Measurements from ENCODE around the gene NR1D2.
"Not testable (repeated sequence)": the region's sequence is repeated elsewhere in the genome, so short reads cannot be mapped to it uniquely, and the experiment has no call there.

The NR1D2 gene

DNA sequence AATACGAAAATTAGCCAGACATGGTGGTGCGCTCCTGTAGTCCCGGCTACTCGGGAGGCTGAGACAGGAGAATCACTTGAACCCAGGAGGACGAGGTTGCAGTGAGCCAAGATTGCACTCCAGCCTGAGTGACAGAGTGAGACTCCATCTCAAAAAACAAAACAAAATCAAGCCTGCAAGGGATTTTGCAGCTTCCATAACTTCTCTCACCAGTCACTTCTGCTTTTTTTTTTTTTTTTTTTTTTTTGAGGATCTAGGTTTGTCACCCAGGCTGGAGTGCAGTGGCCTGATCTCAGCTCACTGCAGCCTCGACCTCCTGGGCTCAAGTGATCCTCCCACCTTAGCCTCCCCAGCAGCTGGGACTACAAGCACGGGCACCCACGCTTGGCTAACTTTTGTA is 65.7 kb downstream of the NR1D2 start:
- DNase-seq, result not testable (repeated sequence)

DNA sequence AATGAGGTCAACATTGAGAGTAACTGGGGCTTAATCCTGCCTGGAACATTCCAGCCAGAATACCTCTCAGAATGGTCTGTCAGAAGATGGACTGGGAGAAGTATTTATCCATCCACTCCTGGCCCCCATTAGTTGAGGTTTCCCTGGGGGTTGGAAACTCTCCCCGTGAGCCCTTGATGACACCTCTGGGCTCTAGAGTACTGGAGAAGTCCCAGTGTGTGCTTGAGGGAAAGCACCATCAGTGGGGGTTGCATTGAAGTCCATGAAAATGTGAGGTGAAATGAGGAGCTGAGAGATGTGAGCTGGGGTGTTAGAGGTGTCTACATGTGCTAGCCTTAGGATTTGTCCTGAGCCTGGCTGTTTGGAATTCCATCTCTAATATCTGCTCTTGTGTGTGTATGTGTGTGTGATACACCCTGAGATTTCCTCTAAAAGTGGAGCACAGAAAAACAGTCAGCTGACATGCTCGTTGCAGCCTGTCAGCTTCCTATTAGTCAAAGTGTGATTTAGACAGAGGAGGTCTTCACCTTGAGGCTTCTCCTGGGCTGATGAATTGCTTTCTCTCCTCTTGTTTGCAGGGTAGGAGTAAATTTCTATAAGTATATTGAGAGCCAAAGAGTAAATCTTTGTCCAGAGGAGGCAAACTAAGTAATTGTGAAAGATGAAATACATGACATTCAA is 67.6 kb downstream of the NR1D2 start:
- no peak for DNase-seq

- DNase-seq, result peak; percentile 85
Measured at GRCh38 chr3:24017305-24017704, 72.2 kb downstream of the NR1D2 start.

DNA sequence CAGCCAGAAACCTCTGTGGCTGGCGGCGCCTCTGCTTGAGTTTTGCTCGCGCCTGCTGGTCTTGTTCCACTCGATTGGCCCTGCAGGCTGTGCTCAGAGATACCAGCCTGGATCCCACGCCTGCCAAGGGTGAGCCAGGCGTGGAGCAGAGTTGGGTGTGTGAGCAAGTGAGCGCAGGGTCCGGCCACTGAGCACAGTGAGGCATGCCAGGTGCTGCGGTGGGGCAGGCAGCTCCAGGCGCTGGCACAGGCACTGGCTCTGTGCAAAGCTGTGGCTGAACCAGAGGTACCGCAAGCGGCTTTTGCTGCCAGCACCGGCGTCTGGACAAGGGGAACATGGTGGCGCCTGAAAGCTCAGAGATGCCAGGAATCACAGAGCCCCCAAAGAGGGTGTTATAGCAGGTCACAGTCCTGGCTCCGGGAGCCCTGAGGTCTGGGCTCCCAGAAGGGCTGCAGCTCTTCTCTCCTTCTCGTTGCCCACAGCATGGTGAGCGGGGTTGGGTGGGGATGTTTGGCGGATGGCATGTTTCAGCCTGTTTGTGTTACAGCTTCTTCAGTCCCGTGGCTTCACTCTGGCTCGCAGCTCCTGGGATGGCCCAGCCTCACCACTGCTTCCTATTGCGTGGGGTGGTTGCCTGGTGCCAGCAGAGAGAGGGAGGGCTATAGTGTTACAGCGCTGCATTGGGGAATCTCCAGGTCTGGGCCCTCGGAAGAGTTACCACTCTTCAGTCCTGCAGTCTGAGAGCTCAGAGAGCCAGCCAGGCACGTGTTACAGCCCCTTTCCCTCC is 73.9 kb downstream of the NR1D2 start:
- DNase-seq, result no peak

GRCh38 chr3:24019585-24019984 is 74.5 kb downstream of the NR1D2 start:
- DNase-seq, result no peak

GRCh38 chr3:24020036-24020691 is 75.1 kb downstream of the NR1D2 start:
- no peak for DNase-seq

- no peak for DNase-seq
Measured at GRCh38 chr3:24023197-24023596, 78.1 kb downstream of the NR1D2 start.

DNA sequence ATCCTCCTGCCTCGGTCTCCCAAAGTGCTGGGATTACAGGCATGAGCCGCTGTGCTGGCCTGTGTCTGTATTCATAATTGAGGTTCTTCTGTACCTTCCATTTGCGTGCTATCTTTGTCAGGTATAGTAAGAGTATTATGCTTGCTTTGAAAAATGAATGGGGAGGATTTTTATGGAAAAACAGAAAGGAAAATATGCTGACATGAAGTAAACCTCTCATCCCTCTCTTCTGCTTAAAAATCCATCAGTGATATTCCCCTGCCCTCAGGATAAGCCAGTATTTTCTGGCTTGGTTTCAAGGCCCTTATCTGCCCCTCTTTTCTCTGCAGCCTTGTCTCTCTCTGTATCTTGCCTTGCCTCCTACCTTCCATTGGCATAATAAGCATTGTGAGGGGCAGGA is 80.7 kb downstream of the NR1D2 start:
- DNase-seq, result no peak

- not testable (repeated sequence) for DNase-seq
Measured at GRCh38 chr3:24026665-24027064, 81.6 kb downstream of the NR1D2 start.

GRCh38 chr3:24027946-24028345 is 82.9 kb downstream of the NR1D2 start:
- no peak for DNase-seq
